IPS DF 6.9 (cell line): ENCODE data around the gene ADAM33.

ENCODE experiments used
- DNase-seq: peaks from one replicate; pipeline ENCODE4 v3.0.0-alpha.2; 2013; ENCODE audit warnings: low read depth, low spot score
- H3K27ac ChIP-seq: one replicate; pipeline ENCODE4 v1.5.1; 2013; ENCODE audit warnings: low read length, control low read depth
- H3K27me3 ChIP-seq: 2 replicates; pipeline ENCODE4 v1.6.1; 2013; ENCODE audit warnings: mild to moderate bottlenecking, low read length; ENCODE audit not compliant: control insufficient read depth, insufficient read depth
- H3K36me3 ChIP-seq: 2 replicates; pipeline ENCODE4 v1.6.1; 2013; ENCODE audit warnings: low read length; ENCODE audit not compliant: control insufficient read depth, insufficient read depth
- H3K4me1 ChIP-seq: 2 replicates; pipeline ENCODE4 v1.6.1; 2013; ENCODE audit warnings: low read length; ENCODE audit not compliant: control insufficient read depth, insufficient read depth
- H3K4me3 ChIP-seq: 2 replicates; pipeline ENCODE4 v1.5.1; 2013; ENCODE audit warnings: mild to moderate bottlenecking, low read length
- H3K9me3 ChIP-seq: 2 replicates; pipeline ENCODE4 v1.6.1; 2013; ENCODE audit warnings: low read length, inconsistent platforms; ENCODE audit not compliant: control insufficient read depth, insufficient read depth
- WGBS: extraction: QIAGEN DNeasy Blood & Tissue Kit; methylation state at CpG from one replicate; pipeline ENCODE4 v1.1.7; 2013; ENCODE audit warnings: mixed read lengths, missing lambda C conversion rate; ENCODE audit not compliant: insufficient read length, insufficient coverage; 5-methylcytosine and 5-hydroxymethylcytosine counted together

ADAM33 gene

DNA sequence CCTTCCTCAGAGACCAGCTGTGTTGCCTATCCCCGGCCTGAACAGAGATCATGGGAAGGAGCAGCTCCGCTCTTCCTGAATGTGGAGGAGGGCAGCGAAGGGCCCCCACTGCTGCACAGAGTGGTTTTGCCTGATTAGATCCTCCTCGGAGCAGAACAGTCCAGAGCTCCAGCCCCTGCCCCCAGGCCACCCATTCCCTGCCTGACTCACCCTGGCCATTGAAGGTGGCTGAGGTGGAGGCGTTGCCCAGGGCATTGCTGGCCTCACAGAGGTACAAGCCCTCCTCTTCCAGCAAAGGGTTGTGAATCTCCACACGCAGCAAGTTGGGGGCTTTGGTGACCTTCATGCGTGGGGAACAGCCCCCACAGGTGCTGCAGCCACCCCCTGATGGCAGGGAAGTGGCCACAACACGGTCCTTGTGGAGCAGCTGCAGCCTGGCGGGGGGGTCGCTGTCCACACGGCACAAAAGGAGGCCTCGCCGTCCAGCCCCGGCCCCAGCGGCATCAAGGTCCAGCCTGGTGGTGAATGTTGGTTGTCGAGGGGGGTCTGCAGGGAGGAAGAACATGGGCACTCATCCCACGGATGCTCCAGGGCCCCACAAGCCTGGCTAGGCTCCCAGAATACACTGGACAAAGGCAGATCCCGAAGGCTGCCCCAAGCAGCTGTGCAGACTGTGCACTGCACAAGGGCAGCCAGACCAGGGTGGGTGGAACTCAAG, 15.9 kb upstream of the ADAM33 start:
- H3K27ac ChIP-seq: no peak overlapping the region
- no peak overlapping the region for H3K4me3 ChIP-seq
- H3K9me3 ChIP-seq: no peaks in the 10 kb centered on the region
- no peaks in the 10 kb centered on the region for H3K4me1 ChIP-seq
- no peaks in the 10 kb centered on the region for H3K36me3 ChIP-seq
- no CpG with 5 or more reads among the region's 18 CpGs for WGBS
- DNase-seq: no peak
- H3K27me3 ChIP-seq: no peaks in the 10 kb centered on the region

DNA sequence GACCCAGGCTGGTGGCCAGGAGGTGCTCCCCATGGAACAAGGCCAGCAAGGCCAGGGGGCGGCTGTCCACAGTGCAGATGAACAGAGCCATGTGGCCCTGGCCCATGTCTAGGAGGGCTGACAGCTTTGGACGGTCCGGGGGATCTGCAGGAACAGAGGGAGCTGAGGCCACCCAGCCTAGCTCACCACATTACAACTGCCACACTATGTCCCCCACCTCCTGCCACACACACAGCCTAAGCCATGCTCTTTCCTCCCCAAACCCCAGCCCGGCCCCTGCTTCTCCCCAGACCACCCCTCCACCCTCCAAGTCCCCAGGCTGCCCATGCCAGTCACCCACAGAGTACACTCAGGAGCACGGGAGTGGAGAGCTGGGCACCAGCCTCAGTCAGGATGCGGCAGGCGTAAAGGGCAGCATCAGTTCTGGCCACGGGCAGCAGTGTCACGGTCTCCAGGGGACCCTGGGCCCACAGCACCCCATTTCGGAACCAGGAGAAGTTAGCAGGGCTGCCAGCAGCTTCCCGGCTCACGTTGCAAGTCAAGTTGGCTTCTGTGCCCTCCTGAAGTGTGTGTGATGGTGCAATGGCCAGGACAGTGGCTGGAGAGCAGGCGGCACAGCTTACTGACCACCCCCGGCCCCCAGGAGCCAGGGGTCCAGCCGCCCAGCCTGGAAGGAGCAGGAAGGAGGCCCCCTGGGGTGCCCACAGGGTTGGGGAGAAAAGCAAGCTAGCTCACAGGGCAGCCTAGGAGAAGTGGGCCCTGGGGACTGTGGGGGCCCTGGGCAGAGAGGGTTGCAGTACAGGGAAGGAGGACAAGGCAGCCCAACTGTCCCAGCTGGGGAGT, 15.2 kb upstream of the ADAM33 start:
- DNase-seq: no peak
- no peak overlapping the region for H3K4me3 ChIP-seq
- no peaks in the 10 kb centered on the region for H3K36me3 ChIP-seq
- no peaks in the 10 kb centered on the region for H3K27me3 ChIP-seq
- H3K4me1 ChIP-seq: no peaks in the 10 kb centered on the region
- H3K9me3 ChIP-seq: no peaks in the 10 kb centered on the region
- no CpG with 5 or more reads among the region's 15 CpGs for WGBS
- H3K27ac ChIP-seq: no peak overlapping the region

DNA sequence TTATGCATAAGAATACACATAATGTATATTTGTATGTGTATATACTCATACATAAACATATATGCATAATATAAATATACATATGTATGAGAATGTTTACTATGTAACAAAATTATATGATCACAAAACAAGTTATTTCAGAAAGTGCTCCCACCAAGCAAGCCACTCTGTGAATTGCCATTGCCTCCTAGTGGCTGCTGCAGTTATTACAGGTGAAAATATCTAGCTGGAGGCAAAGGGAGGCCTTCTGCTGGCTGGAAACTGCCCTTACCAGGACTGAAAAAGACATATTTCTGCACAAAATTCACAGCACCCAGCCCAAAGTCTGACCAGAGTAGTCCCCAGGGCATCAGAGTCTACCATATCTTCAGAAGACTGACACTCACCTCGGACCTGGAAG, 14.4 kb upstream of the ADAM33 start:
- DNase-seq: no peak
- H3K27me3 ChIP-seq: no peaks in the 10 kb centered on the region
- WGBS: no CpG with 5 or more reads among the region's 1 CpG
- no peak overlapping the region for H3K27ac ChIP-seq
- no peak overlapping the region for H3K4me3 ChIP-seq
- H3K36me3 ChIP-seq: no peaks in the 10 kb centered on the region; the same call in 1 of the 2 replicates
- H3K4me1 ChIP-seq: no peaks in the 10 kb centered on the region
- H3K9me3 ChIP-seq: no peaks in the 10 kb centered on the region

DNA sequence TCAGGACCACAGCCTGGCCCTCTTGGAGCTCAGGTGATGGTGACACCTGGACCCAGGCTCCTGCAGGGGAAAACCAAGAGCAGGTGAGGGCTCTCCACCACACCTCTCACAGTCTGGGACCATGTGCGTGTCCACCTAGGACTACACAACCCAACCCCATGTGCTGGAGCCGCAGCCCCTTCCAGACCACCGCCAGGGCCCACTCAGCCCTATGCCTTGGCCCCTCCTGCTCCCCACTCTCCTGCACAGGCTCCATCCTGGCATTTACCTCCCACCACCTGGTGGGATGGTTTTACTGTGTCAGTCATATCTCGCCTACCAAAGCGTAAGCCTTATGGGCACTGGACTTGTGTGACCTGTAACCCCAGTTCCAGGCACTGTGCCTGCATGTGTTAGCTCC, 13.1 kb upstream of the ADAM33 start:
- Histone ChIP-seq H3K27ac (no peak overlapping the region), H3K9me3 (no peaks in the 10 kb centered on the region), H3K4me1 (no peaks in the 10 kb centered on the region), H3K4me3 (no peak overlapping the region), H3K27me3 (no peaks in the 10 kb centered on the region), H3K36me3 (no peaks in the 10 kb centered on the region; the same call in 1 of the 2 replicates)
- no CpG with 5 or more reads among the region's 5 CpGs for WGBS
- DNase-seq: no peak

DNA sequence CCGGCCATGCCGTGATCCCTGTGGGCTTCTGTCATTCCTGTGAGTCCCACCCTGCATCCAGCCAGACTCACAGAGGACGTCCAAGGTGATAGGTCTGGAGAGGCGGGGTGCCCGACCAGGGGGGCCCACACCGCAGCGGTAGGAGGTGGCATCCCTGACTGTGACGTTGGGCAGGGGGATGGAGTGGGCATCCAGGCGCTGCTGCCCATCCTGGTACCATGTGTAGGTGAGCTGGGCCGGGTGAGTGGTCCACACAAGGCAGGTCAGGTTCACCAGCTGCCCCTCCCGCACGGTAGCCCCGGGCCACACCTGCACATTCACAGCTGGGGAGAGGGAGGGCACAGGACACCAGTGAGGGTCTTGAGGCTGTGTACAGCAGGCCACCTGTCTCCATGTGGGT, 11.6 kb upstream of the ADAM33 start:
- Histone ChIP-seq H3K36me3 (no peaks in the 10 kb centered on the region; the same call in 1 of the 2 replicates), H3K27me3 (no peaks in the 10 kb centered on the region), H3K4me1 (no peaks in the 10 kb centered on the region), H3K27ac (no peak overlapping the region), H3K4me3 (no peak overlapping the region), H3K9me3 (no peaks in the 10 kb centered on the region)
- DNase-seq: no peak
- no CpG with 5 or more reads among the region's 13 CpGs for WGBS

DNA sequence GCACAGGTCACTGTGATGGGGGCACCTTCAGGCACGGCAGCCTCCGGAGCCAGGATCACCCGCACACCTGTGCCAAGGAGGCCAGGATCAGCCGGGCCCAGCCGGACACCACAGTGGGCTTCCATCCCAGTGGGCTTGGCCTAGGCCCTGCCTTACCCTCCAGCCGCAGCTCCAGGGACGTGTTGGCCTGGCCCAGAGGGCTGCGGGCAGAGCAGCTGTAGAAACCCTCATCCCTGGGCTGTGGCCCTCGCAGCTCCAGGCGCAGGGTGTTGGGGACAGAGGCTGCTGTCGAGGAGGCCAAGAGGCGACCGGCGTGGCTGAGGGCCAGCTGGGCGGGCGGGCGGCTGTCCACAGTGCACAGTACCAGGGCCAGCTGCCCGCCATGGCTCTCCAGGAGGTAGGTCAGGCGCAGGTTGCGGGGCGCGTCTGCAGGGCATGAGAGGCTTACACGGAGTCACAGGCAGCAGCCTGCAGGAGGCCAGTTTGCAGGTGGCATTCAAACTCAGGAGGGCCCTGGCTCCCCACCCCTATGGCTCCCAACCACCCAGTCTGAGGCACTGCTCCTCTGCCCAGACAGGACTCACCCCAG, 11.0 kb upstream of the ADAM33 start:
- no peak for DNase-seq
- H3K27me3 ChIP-seq: no peaks in the 10 kb centered on the region
- H3K4me1 ChIP-seq: no peaks in the 10 kb centered on the region
- no peaks in the 10 kb centered on the region; the same call in 1 of the 2 replicates for H3K36me3 ChIP-seq
- no CpG with 5 or more reads among the region's 23 CpGs for WGBS
- no peaks in the 10 kb centered on the region for H3K9me3 ChIP-seq
- H3K27ac ChIP-seq: no peak overlapping the region
- H3K4me3 ChIP-seq: no peak overlapping the region

DNA sequence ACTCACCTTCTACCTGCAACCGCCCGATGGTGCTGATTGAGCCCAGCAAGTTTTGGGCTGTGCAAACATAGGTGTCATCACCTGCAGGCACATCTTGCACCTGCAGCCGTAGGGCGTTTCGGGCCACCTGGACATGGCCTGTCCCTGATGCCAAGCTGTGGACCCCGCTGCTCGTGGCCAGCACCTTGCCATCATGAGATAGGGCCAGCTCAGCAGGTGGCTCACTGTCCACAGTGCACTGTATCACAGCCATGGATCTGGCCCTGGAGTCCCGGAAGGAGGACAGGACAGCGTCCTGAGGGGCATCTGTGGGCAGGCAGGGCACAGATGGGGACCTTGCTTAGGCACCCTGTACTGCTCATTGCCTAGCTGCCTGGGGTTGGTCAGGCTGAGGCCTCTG, 10.1 kb upstream of the ADAM33 start:
- Histone ChIP-seq H3K27ac (no peak overlapping the region), H3K9me3 (no peaks in the 10 kb centered on the region), H3K4me3 (no peak overlapping the region), H3K36me3 (no peaks in the 10 kb centered on the region; the same call in 1 of the 2 replicates), H3K27me3 (no peaks in the 10 kb centered on the region), H3K4me1 (0 out of 2 replicates have a peak, but pooled peaks cover 1% of the 10 kb centered on the region)
- WGBS: no CpG with 5 or more reads among the region's 9 CpGs
- DNase-seq: no peak

DNA sequence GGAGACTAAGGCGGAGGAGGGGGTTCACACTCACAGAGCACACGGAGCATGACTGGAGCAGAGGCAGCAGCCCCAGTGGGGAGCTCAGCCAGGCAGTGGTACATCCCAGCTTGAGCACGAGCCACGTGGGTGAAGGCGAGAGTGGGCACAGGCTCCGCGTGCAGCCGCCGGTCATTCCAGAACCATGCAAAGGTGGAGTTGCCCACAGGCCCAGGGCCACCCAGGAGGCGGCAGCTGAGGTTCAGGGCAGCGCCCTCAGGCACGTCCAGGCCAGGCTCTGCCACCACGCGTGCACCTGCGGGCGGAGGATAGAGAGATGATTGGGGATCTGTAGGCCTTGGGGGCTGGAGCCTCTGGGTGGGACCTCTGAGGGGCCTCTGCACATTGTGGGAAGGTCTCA, 9.5 kb upstream of the ADAM33 start:
- WGBS: no CpG with 5 or more reads among the region's 16 CpGs
- H3K4me1 ChIP-seq: peaks cover 4% of the 10 kb centered on the region; the same call in 1 of the 2 replicates
- H3K36me3 ChIP-seq: no peaks in the 10 kb centered on the region; the same call in 1 of the 2 replicates
- H3K4me3 ChIP-seq: no peak overlapping the region
- H3K27me3 ChIP-seq: no peaks in the 10 kb centered on the region
- H3K27ac ChIP-seq: no peak overlapping the region
- no peak for DNase-seq
- H3K9me3 ChIP-seq: no peaks in the 10 kb centered on the region

DNA sequence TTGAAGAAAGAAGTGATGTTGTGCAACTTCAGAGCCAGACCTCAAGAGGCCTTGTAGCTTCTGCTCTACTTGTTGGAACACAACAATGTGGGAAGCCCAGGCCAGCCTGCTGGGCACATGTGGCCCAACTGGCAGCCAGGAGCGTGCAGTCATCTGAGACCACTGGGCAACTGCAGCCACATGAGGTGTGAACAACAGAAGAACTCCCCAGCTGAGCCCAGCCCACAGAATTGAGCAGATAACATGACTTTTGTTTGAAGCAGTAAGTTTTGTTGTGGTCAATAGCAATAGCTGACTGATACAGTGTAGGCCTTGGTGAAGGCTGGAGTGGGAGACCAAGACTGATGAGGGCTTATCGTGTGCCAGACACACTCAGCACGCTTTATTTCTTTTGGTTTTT, 8.6 kb upstream of the ADAM33 start:
- no peaks in the 10 kb centered on the region; the same call in 1 of the 2 replicates for H3K36me3 ChIP-seq
- DNase-seq: no peak
- no peaks in the 10 kb centered on the region for H3K27me3 ChIP-seq
- H3K27ac ChIP-seq: no peak overlapping the region
- no peak overlapping the region for H3K4me3 ChIP-seq
- H3K4me1 ChIP-seq: peaks cover 4% of the 10 kb centered on the region
- no CpG with 5 or more reads among the region's 3 CpGs for WGBS
- no peaks in the 10 kb centered on the region for H3K9me3 ChIP-seq

DNA sequence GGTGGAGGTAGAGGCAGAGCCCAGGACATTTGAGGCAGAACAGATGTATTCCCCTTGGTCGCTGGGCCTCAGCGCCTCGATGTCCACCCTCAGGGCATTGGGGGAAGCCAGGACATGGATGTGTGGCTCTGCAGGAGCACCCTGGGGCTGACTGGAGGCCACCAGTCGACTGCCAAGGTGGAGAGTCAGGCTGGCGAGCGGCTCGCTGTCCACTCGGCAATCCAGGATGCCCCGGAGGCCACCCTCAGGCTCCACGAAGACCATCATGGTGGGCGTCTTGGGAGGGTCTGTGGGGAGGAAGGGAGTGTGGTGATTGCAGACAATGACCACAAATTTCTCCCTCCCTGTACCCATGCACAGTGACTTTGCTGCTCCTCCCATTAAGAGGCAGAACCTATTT, 8.2 kb upstream of the ADAM33 start:
- DNase-seq: no peak
- no peaks in the 10 kb centered on the region for H3K27me3 ChIP-seq
- no peak overlapping the region for H3K4me3 ChIP-seq
- H3K36me3 ChIP-seq: no peaks in the 10 kb centered on the region; the same call in 1 of the 2 replicates
- H3K27ac ChIP-seq: no peak overlapping the region
- H3K9me3 ChIP-seq: no peaks in the 10 kb centered on the region
- WGBS: no CpG with 5 or more reads among the region's 11 CpGs
- peaks cover 7% of the 10 kb centered on the region for H3K4me1 ChIP-seq
